ENCODE results near the gene RBFOX2.
"Not testable (repeated sequence)": the region's sequence is repeated elsewhere in the genome, so short reads cannot be mapped to it uniquely, and the experiment has no call there.

The RBFOX2 gene

GRCh38 chr22:35769974-35770373 is 258.6 kb downstream of the RBFOX2 start:
- no peak for DNase-seq (ENCODE audit: low read depth)

- no peak for DNase-seq (ENCODE audit: low read depth)
Measured at GRCh38 chr22:35766654-35767580, 261.7 kb downstream of the RBFOX2 start.

GRCh38 chr22:35761037-35761436 is 267.6 kb downstream of the RBFOX2 start:
- no peak for DNase-seq (ENCODE audit: low read depth)

GRCh38 chr22:35758394-35758793 is 270.2 kb downstream of the RBFOX2 start:
- no peak for DNase-seq (ENCODE audit: low read depth)

- DNase-seq (ENCODE audit: low read depth) = no peak
Measured at GRCh38 chr22:35756722-35757121, 271.9 kb downstream of the RBFOX2 start.

- DNase-seq (ENCODE audit: low read depth) = no peak
Measured at GRCh38 chr22:35754761-35755160, 273.9 kb downstream of the RBFOX2 start.

- DNase-seq (ENCODE audit: low read depth) = no peak
Measured at GRCh38 chr22:35752863-35753189, 275.8 kb downstream of the RBFOX2 start.

GRCh38 chr22:35752006-35752862 is 276.4 kb downstream of the RBFOX2 start:
- DNase-seq (ENCODE audit: low read depth) = no peak

- no peak for DNase-seq (ENCODE audit: low read depth)
Measured at GRCh38 chr22:35749808-35750207, 278.8 kb downstream of the RBFOX2 start.

GRCh38 chr22:35746946-35747703 is 281.5 kb downstream of the RBFOX2 start:
- DNase-seq (ENCODE audit: low read depth) = no peak

GRCh38 chr22:35746248-35746647 is 282.4 kb downstream of the RBFOX2 start:
- DNase-seq (ENCODE audit: low read depth) = no peak

- DNase-seq (ENCODE audit: low read depth) = no peak
Measured at GRCh38 chr22:35743326-35743860, 285.2 kb downstream of the RBFOX2 start.

- DNase-seq (ENCODE audit: low read depth) = no peak
Measured at GRCh38 chr22:35742342-35743100, 286.1 kb downstream of the RBFOX2 start.

GRCh38 chr22:35740616-35741015 is 288.0 kb downstream of the RBFOX2 start:
- no peak for DNase-seq (ENCODE audit: low read depth)

- no peak for DNase-seq (ENCODE audit: low read depth)
Measured at GRCh38 chr22:35739931-35740380, 288.7 kb downstream of the RBFOX2 start.

- DNase-seq (ENCODE audit: low read depth) = no peak
Measured at GRCh38 chr22:35739076-35739930, 289.3 kb downstream of the RBFOX2 start.

- DNase-seq (ENCODE audit: low read depth) = not testable (repeated sequence)
Measured at GRCh38 chr22:35737886-35738285, 290.7 kb downstream of the RBFOX2 start.

- no peak for DNase-seq (ENCODE audit: low read depth)
Measured at GRCh38 chr22:35736701-35737100, 291.9 kb downstream of the RBFOX2 start.

GRCh38 chr22:35736166-35736565 is 292.5 kb downstream of the RBFOX2 start:
- no peak for DNase-seq (ENCODE audit: low read depth)

- DNase-seq (ENCODE audit: low read depth) = no peak
Measured at GRCh38 chr22:35735542-35735941, 293.1 kb downstream of the RBFOX2 start.
